K562 (cell line): ENCODE data around the gene ULK3. TPM values are rescaled to one million over a fixed set of nuclear protein-coding genes. Genes with fewer than 3 reads are reported as not detected.
A peak's percentile ranks its signal among the peaks of the same experiment; 100 is the strongest.

Source experiments
- CREM ChIP-seq: IDR thresholded peaks from 2 replicates; pipeline ENCODE4 v1.6.1; 2014; ENCODE audit warnings: antibody characterized with exemption, low read depth
- DPF2 ChIP-seq: fragments of 450-650 bp; IDR thresholded peaks from 2 replicates; pipeline ENCODE4 v1.6.1; 2016
- HDAC2 ChIP-seq: fragments of 450-650 bp; IDR thresholded peaks from 2 replicates; pipeline ENCODE4 v1.6.1; 2016; ENCODE audit warnings: mild to moderate bottlenecking
- HNRNPK ChIP-seq: fragments of 200-400 bp; formaldehyde crosslinking; IDR thresholded peaks from one replicate; pipeline ENCODE4 v1.6.1; 2018; ENCODE audit warnings: mild to moderate bottlenecking, low read depth, low read length; ENCODE audit not compliant: poor library complexity, severe bottlenecking
- JUND ChIP-seq, 2 experiments: IDR thresholded peaks; 2 replicates in 1 of 2; 3 replicates in 1 of 2; pipeline ENCODE4 v1.6.1; 2011; ENCODE audit warnings: borderline replicate concordance in 2 of 2, low read depth in 2 of 2, low read length in 2 of 2, improper control_type of control experiment in 1 of 2, missing biosample characterization in 1 of 2, missing genetic modification characterization in 1 of 2, missing genetic modification reagents in 1 of 2
- MCM3 ChIP-seq: fragments of 450-650 bp; IDR thresholded peaks from 2 replicates; pipeline ENCODE4 v1.6.1; 2016
- MEF2A ChIP-seq: IDR thresholded peaks from 2 replicates; pipeline ENCODE4 v1.6.1; 2011; ENCODE audit warnings: low read depth, mild to moderate bottlenecking, low read length, moderate library complexity; ENCODE audit not compliant: control insufficient read depth
- NCOA6 ChIP-seq: fragments of 450-650 bp; IDR thresholded peaks from 2 replicates; pipeline ENCODE4 v1.6.1; 2017; ENCODE audit warnings: mild to moderate bottlenecking
- NFIC ChIP-seq: fragments of 450-650 bp; IDR thresholded peaks from 2 replicates; pipeline ENCODE4 v1.6.1; 2017; ENCODE audit warnings: mild to moderate bottlenecking, inconsistent platforms
- NRF1 ChIP-seq, 2 experiments: fragments of 450-650 bp; IDR thresholded peaks in 1 of 2; conservative IDR thresholded peaks in 1 of 2; 2 replicates each; pipeline ENCODE4 v1.6.1; 2014; ENCODE audit warnings: mild to moderate bottlenecking in 2 of 2
- POLR2A ChIP-seq: fragments of 450-650 bp; conservative IDR thresholded peaks from 2 replicates; pipeline ENCODE4 v1.6.1; 2016
- SIX5 ChIP-seq, 2 experiments: IDR thresholded peaks; 2 replicates each; pipeline ENCODE4 v1.6.1; 2011; ENCODE audit warnings: low read length in 2 of 2, borderline replicate concordance in 1 of 2, low read depth in 1 of 2, mild to moderate bottlenecking in 1 of 2, moderate library complexity in 1 of 2; ENCODE audit not compliant: insufficient read depth in 1 of 2
- SRSF9 ChIP-seq: fragments of 200-400 bp; formaldehyde crosslinking; IDR thresholded peaks from 2 replicates; pipeline ENCODE4 v1.6.1; 2017; ENCODE audit warnings: low read depth, low read length, borderline replicate concordance
- XRCC5 ChIP-seq: fragments of 200-400 bp; formaldehyde crosslinking; IDR thresholded peaks from 2 replicates; pipeline ENCODE4 v1.6.1; 2017; ENCODE audit warnings: low read depth, mild to moderate bottlenecking, low read length
- ZC3H11A ChIP-seq: IDR thresholded peaks from 2 replicates; pipeline ENCODE4 v1.6.1; 2012; ENCODE audit warnings: low read depth, low read length, improper control_type of control experiment
- ZNF277 ChIP-seq: fragments of 250-450 bp; sonication (Bioruptor Pico); IDR thresholded peaks from 2 replicates; pipeline ENCODE4 v1.8.0; 2022; ENCODE audit warnings: inconsistent platforms, mild to moderate bottlenecking, moderate library complexity, borderline replicate concordance
- ZNF431 ChIP-seq: sonication (generic); formaldehyde crosslinking; IDR thresholded peaks from 2 replicates; pipeline ENCODE4 v1.8.0; 2022; ENCODE audit warnings: mild to moderate bottlenecking, missing genetic modification reagents
- ZNF644 ChIP-seq: fragments of 200-800 bp; sonication (Bioruptor generic); IDR thresholded peaks from 2 replicates; pipeline ENCODE4 v1.6.1; 2016; ENCODE audit warnings: low read depth, missing genetic modification characterization, missing compliant biosample characterization
- polyA plus RNA-seq, 8 experiments: library from polyadenylated mRNA; depleted of rRNA in 4 of 8; stranded (reverse) in 5 of 8; unstranded in 3 of 8; fragments of >200 nt; fragmentation: Nextera tagmentation in 2 of 8; fragmentation: Illumina TruSeq in 1 of 8; extraction: Ambion mirVana in 2 of 8; extraction: Trizol in 1 of 8; gene quantifications; 2 replicates each; pipeline versions ENCODE4 v1.2.1 to v1.2.3, GENCODE V29; 2011 to 2014; ENCODE audit warnings: inconsistent platforms in 1 of 8, missing spikeins in 1 of 8
- total RNA-seq, 7 experiments: library from RNA; depleted of rRNA in 6 of 7; stranded (reverse); fragments of >200 nt in 6 of 7; fragmentation: Illumina TruSeq in 2 of 7; extraction: Trizol in 2 of 7; gene quantifications; 2 replicates each; pipeline versions ENCODE4 v1.2.1 to v1.2.3, GENCODE V29; 2011 to 2021; ENCODE audit warnings: low replicate concordance in 1 of 7
- TF ChIP-seq, protein P1 (sequence below): fragments of 250-450 bp; sonication (Bioruptor Pico); IDR thresholded peaks from 2 replicates; pipeline ENCODE4 v1.8.0; 2022; ENCODE audit warnings: moderate library complexity, mild to moderate bottlenecking, inconsistent platforms
- TF ChIP-seq, protein P2 (sequence below): fragments of 450-650 bp; IDR thresholded peaks from 2 replicates; pipeline ENCODE4 v1.7.0; 2016; ENCODE audit warnings: borderline replicate concordance
- TF ChIP-seq, protein P3 (sequence below): fragments of 250-450 bp; sonication (Bioruptor Pico); IDR thresholded peaks from 2 replicates; pipeline ENCODE4 v1.4.0; 2020; ENCODE audit warnings: mild to moderate bottlenecking, moderate library complexity

ULK3 gene
- total and polyA plus RNA-seq, 9 of the 15 experiments (the other 6 are each of a cell fraction or from before 2014, with no cell fraction given): 0.68 to 68.0 (median 34.9) TPM

- TF ChIP-seq, protein P1, sequence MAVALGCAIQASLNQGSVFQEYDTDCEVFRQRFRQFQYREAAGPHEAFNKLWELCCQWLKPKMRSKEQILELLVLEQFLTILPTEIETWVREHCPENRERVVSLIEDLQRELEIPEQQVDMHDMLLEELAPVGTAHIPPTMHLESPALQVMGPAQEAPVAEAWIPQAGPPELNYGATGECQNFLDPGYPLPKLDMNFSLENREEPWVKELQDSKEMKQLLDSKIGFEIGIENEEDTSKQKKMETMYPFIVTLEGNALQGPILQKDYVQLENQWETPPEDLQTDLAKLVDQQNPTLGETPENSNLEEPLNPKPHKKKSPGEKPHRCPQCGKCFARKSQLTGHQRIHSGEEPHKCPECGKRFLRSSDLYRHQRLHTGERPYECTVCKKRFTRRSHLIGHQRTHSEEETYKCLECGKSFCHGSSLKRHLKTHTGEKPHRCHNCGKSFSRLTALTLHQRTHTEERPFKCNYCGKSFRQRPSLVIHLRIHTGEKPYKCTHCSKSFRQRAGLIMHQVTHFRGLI (CRISPR knock-in tag): no peak
- TF ChIP-seq ZNF644 (tag) (no peak), DPF2 (no peak), ZNF277 (no peak), HDAC2 (peak; percentile 60; the same call in 1 of the 2 replicates), MEF2A (no peak), SIX5 (IDR thresholded peaks at IDR 0.05; ENCODE audit: borderline replicate concordance in 1 of 2, insufficient read depth in 1 of 2, low read depth in 1 of 2, low read length in 2 of 2) (no peak), ZC3H11A (no peak), HNRNPK (peak; percentile 36), CREM (peak; percentile 64), POLR2A (peak; percentile 96), XRCC5 (no peak), JUND (IDR thresholded peaks at IDR 0.05; ENCODE audit: borderline replicate concordance, low read depth, low read length) (0 out of 2 replicates have a peak, but pooled peaks have one; percentile 21), JUND (tag; IDR thresholded peaks at IDR 0.05; ENCODE audit: borderline replicate concordance, low read depth, low read length) (0 out of 3 replicates have a peak, but pooled peaks have one; percentile 6), NRF1 (conservative IDR thresholded peaks at IDR 0.05 in 1 of 2, IDR thresholded peaks at IDR 0.05 in 1 of 2) (peak; percentile 90 to 92), ZNF431 (CRISPR knock-in tag) (no peak), NCOA6 (no peak), MCM3 (no peak), NFIC (no peak), SRSF9 (no peak)
- TF ChIP-seq, protein P2, sequence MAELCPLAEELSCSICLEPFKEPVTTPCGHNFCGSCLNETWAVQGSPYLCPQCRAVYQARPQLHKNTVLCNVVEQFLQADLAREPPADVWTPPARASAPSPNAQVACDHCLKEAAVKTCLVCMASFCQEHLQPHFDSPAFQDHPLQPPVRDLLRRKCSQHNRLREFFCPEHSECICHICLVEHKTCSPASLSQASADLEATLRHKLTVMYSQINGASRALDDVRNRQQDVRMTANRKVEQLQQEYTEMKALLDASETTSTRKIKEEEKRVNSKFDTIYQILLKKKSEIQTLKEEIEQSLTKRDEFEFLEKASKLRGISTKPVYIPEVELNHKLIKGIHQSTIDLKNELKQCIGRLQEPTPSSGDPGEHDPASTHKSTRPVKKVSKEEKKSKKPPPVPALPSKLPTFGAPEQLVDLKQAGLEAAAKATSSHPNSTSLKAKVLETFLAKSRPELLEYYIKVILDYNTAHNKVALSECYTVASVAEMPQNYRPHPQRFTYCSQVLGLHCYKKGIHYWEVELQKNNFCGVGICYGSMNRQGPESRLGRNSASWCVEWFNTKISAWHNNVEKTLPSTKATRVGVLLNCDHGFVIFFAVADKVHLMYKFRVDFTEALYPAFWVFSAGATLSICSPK: no peak
- TF ChIP-seq, protein P3, sequence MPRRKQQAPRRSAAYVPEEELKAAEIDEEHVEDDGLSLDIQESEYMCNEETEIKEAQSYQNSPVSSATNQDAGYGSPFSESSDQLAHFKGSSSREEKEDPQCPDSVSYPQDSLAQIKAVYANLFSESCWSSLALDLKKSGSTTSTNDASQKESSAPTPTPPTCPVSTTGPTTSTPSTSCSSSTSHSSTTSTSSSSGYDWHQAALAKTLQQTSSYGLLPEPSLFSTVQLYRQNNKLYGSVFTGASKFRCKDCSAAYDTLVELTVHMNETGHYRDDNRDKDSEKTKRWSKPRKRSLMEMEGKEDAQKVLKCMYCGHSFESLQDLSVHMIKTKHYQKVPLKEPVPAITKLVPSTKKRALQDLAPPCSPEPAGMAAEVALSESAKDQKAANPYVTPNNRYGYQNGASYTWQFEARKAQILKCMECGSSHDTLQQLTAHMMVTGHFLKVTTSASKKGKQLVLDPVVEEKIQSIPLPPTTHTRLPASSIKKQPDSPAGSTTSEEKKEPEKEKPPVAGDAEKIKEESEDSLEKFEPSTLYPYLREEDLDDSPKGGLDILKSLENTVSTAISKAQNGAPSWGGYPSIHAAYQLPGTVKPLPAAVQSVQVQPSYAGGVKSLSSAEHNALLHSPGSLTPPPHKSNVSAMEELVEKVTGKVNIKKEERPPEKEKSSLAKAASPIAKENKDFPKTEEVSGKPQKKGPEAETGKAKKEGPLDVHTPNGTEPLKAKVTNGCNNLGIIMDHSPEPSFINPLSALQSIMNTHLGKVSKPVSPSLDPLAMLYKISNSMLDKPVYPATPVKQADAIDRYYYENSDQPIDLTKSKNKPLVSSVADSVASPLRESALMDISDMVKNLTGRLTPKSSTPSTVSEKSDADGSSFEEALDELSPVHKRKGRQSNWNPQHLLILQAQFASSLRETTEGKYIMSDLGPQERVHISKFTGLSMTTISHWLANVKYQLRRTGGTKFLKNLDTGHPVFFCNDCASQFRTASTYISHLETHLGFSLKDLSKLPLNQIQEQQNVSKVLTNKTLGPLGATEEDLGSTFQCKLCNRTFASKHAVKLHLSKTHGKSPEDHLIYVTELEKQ (CRISPR knock-in tag): no peak
Measured at GRCh38 chr15:74873036-74873755, 30.2 kb upstream of the ULK3 start, which contains the start of gene SCAMP2 (continued).
